PC-3 (cell line): ENCODE data around the gene AOPEP.

Source experiments
- CTCF ChIP-seq: fragments of 300-600 bp; sonication (generic); conservative IDR thresholded peaks from 2 replicates; pipeline ENCODE4 v1.5.1; 2017; ENCODE audit warnings: antibody characterized with exemption, low read depth, mild to moderate bottlenecking, low read length
- EZH2 ChIP-seq: fragments of 300-600 bp; sonication (generic); IDR thresholded peaks from one replicate; pipeline ENCODE4 v1.6.1; 2017; ENCODE audit warnings: antibody characterized with exemption, mild to moderate bottlenecking, low read length; ENCODE audit not compliant: unreplicated experiment
- EZH2phosphoT487 ChIP-seq: fragments of 300-600 bp; sonication (generic); IDR thresholded peaks from 2 replicates; pipeline ENCODE4 v1.6.1; 2018; ENCODE audit warnings: mild to moderate bottlenecking, antibody characterized with exemption, low read length, borderline replicate concordance

- no peak for TF ChIP-seq EZH2
- TF ChIP-seq CTCF: no peak
- no peak for TF ChIP-seq EZH2phosphoT487
These were observed 370.3 kb downstream of the AOPEP start for GRCh38 chr9:95096807-95097206.
